ENCODE measurements around the gene ANKH. TPM values are rescaled to one million over a fixed set of nuclear protein-coding genes. Genes with fewer than 3 reads are reported as not detected.
"Not testable (repeated sequence)": the region's sequence is repeated elsewhere in the genome, so short reads cannot be mapped to it uniquely, and the experiment has no call there.

Gene ANKH
- polyA plus RNA-seq, 1 donor from 2014 or later: 9.9 TPM

GRCh38 chr5:14879393-14879792 lies 7.8 kb upstream of the ANKH start:
- no peak overlapping the region for H3K4me2 ChIP-seq (ENCODE audit: low read length)
- H3K36me3 ChIP-seq (ENCODE audit: insufficient read depth, low read length): no peaks in the 10 kb centered on the region
- no peak overlapping the region for H3K4me3 ChIP-seq (ENCODE audit: low read length)
- no peaks in the 10 kb centered on the region for H4K20me1 ChIP-seq (ENCODE audit: insufficient read depth)
- TF ChIP-seq EZH2 (IDR thresholded peaks at IDR 0.05; ENCODE audit: borderline replicate concordance, insufficient read depth, low read length, poor library complexity, severe bottlenecking): no peak
- TF ChIP-seq RAD21 (conservative IDR thresholded peaks at IDR 0.05): no peak
- no peak for TF ChIP-seq EP300 (conservative IDR thresholded peaks at IDR 0.05; ENCODE audit: poor library complexity, severe bottlenecking)
- TF ChIP-seq, protein P1, sequence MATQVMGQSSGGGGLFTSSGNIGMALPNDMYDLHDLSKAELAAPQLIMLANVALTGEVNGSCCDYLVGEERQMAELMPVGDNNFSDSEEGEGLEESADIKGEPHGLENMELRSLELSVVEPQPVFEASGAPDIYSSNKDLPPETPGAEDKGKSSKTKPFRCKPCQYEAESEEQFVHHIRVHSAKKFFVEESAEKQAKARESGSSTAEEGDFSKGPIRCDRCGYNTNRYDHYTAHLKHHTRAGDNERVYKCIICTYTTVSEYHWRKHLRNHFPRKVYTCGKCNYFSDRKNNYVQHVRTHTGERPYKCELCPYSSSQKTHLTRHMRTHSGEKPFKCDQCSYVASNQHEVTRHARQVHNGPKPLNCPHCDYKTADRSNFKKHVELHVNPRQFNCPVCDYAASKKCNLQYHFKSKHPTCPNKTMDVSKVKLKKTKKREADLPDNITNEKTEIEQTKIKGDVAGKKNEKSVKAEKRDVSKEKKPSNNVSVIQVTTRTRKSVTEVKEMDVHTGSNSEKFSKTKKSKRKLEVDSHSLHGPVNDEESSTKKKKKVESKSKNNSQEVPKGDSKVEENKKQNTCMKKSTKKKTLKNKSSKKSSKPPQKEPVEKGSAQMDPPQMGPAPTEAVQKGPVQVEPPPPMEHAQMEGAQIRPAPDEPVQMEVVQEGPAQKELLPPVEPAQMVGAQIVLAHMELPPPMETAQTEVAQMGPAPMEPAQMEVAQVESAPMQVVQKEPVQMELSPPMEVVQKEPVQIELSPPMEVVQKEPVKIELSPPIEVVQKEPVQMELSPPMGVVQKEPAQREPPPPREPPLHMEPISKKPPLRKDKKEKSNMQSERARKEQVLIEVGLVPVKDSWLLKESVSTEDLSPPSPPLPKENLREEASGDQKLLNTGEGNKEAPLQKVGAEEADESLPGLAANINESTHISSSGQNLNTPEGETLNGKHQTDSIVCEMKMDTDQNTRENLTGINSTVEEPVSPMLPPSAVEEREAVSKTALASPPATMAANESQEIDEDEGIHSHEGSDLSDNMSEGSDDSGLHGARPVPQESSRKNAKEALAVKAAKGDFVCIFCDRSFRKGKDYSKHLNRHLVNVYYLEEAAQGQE (IDR thresholded peaks at IDR 0.05; ENCODE audit: borderline replicate concordance): no peak
- no peak for TF ChIP-seq CTCF (IDR thresholded peaks at IDR 0.05; ENCODE audit: poor library complexity, severe bottlenecking)
- no peak for TF ChIP-seq MXI1 (conservative IDR thresholded peaks at IDR 0.05; ENCODE audit: poor library complexity, severe bottlenecking)
- TF ChIP-seq POLR2AphosphoS5 (IDR thresholded peaks at IDR 0.05): no peak
- TF ChIP-seq TAF1 (IDR thresholded peaks at IDR 0.05; ENCODE audit: low read depth): no peak
- TF ChIP-seq SMC3 (conservative IDR thresholded peaks at IDR 0.05; ENCODE audit: poor library complexity): no peak
- H3K27ac ChIP-seq (ENCODE audit: low read length): no peak overlapping the region
- H3K9ac ChIP-seq (ENCODE audit: low read length): no peak overlapping the region
- H3K9me2 ChIP-seq (ENCODE audit: insufficient read depth, low read length): no peaks in the 10 kb centered on the region
- no peaks in the 10 kb centered on the region for H3F3A ChIP-seq (ENCODE audit: insufficient read depth, low read length, poor library complexity, severe bottlenecking)
- no peak overlapping the region for H2AFZ ChIP-seq (ENCODE audit: low read depth, low read length)
- no peaks in the 10 kb centered on the region for H3K9me3 ChIP-seq (ENCODE audit: low read length)
- H3K27me3 ChIP-seq (ENCODE audit: insufficient read depth, low read depth, low read length): no peaks in the 10 kb centered on the region
- no peaks in the 10 kb centered on the region for H3K79me2 ChIP-seq (replicated peaks; ENCODE audit: insufficient read depth, low read length)

- H3K27ac ChIP-seq (ENCODE audit: low read length); H3K9me3 ChIP-seq (ENCODE audit: low read length); H3K79me2 ChIP-seq (replicated peaks; ENCODE audit: insufficient read depth, low read length); H3K9ac ChIP-seq (ENCODE audit: low read length); H3K9me2 ChIP-seq (ENCODE audit: insufficient read depth, low read length); H3K4me3 ChIP-seq (ENCODE audit: low read length); H3F3A ChIP-seq (ENCODE audit: insufficient read depth, low read length, poor library complexity, severe bottlenecking); H3K27me3 ChIP-seq (ENCODE audit: insufficient read depth, low read depth, low read length); H3K4me2 ChIP-seq (ENCODE audit: low read length); H3K36me3 ChIP-seq (ENCODE audit: insufficient read depth, low read length); H2AFZ ChIP-seq (ENCODE audit: low read depth, low read length); H4K20me1 ChIP-seq (ENCODE audit: insufficient read depth): not testable (repeated sequence)
Observed at GRCh38 chr5:14878192-14878591, 6.6 kb upstream of the ANKH start.

GRCh38 chr5:14876095-14876494 lies 4.5 kb upstream of the ANKH start:
- Histone ChIP-seq H3K27ac (ENCODE audit: low read length) (no peak overlapping the region), H3K9me2 (ENCODE audit: insufficient read depth, low read length) (no peaks in the 10 kb centered on the region), H3K79me2 (replicated peaks; ENCODE audit: insufficient read depth, low read length) (no peaks in the 10 kb centered on the region), H3K36me3 (ENCODE audit: insufficient read depth, low read length) (no peaks in the 10 kb centered on the region), H3K9ac (ENCODE audit: low read length) (no peak overlapping the region), H4K20me1 (ENCODE audit: insufficient read depth) (no peaks in the 10 kb centered on the region), H3K9me3 (ENCODE audit: low read length) (no peaks in the 10 kb centered on the region), H3K4me3 (ENCODE audit: low read length) (no peak overlapping the region), H2AFZ (ENCODE audit: low read depth, low read length) (no peak overlapping the region), H3K27me3 (ENCODE audit: insufficient read depth, low read depth, low read length) (no peaks in the 10 kb centered on the region), H3K4me2 (ENCODE audit: low read length) (no peak overlapping the region), H3F3A (ENCODE audit: insufficient read depth, low read length, poor library complexity, severe bottlenecking) (no peaks in the 10 kb centered on the region)
- no peak for TF ChIP-seq RAD21 (conservative IDR thresholded peaks at IDR 0.05)
- TF ChIP-seq, protein P1 (IDR thresholded peaks at IDR 0.05; ENCODE audit: borderline replicate concordance): no peak
- TF ChIP-seq MXI1 (conservative IDR thresholded peaks at IDR 0.05; ENCODE audit: poor library complexity, severe bottlenecking): no peak
- TF ChIP-seq CTCF (IDR thresholded peaks at IDR 0.05; ENCODE audit: poor library complexity, severe bottlenecking): no peak
- no peak for TF ChIP-seq EZH2 (IDR thresholded peaks at IDR 0.05; ENCODE audit: borderline replicate concordance, insufficient read depth, low read length, poor library complexity, severe bottlenecking)
- TF ChIP-seq TAF1 (IDR thresholded peaks at IDR 0.05; ENCODE audit: low read depth): no peak
- TF ChIP-seq POLR2AphosphoS5 (IDR thresholded peaks at IDR 0.05): no peak
- TF ChIP-seq SMC3 (conservative IDR thresholded peaks at IDR 0.05; ENCODE audit: poor library complexity): no peak
- no peak for TF ChIP-seq EP300 (conservative IDR thresholded peaks at IDR 0.05; ENCODE audit: poor library complexity, severe bottlenecking)

All from neural cell (in vitro differentiated cells).